Measurements from ENCODE around the gene DYNC1H1.
A peak's percentile ranks its signal among the peaks of the same experiment; 100 is the strongest.

The DYNC1H1 gene

GRCh38 chr14:101947904-101948665 is 16.3 kb upstream of the DYNC1H1 start:
- Histone ChIP-seq H3K9me3 (ENCODE audit: control insufficient read depth, low read depth, low read length) (no peaks in the 10 kb centered on the region), H3K36me3 (ENCODE audit: control insufficient read depth, low read depth, low read length) (no peaks in the 10 kb centered on the region), H3K27me3 (ENCODE audit: control insufficient read depth, insufficient read depth, low read length) (peaks cover 37% of the 10 kb centered on the region), H3K9ac (ENCODE audit: low read length) (peak overlapping the region; percentile 93), H3K4me1 (ENCODE audit: control insufficient read depth, low read depth, low read length) (peaks cover 11% of the 10 kb centered on the region), H3K4me3 (ENCODE audit: low read length) (peak overlapping the region; percentile 91), H3K27ac (ENCODE audit: low read length) (peak overlapping the region; percentile 95)

GRCh38 chr14:101948666-101949216 is 15.6 kb upstream of the DYNC1H1 start:
- peaks cover 30% of the 10 kb centered on the region for H3K27me3 ChIP-seq (ENCODE audit: control insufficient read depth, insufficient read depth, low read length)
- H3K4me3 ChIP-seq (ENCODE audit: low read length): peak overlapping the region; percentile 91
- H3K27ac ChIP-seq (ENCODE audit: low read length): peak overlapping the region; percentile 81
- H3K9ac ChIP-seq (ENCODE audit: low read length): peak overlapping the region; percentile 83
- no peaks in the 10 kb centered on the region for H3K9me3 ChIP-seq (ENCODE audit: control insufficient read depth, low read depth, low read length)
- H3K36me3 ChIP-seq (ENCODE audit: control insufficient read depth, low read depth, low read length): no peaks in the 10 kb centered on the region
- H3K4me1 ChIP-seq (ENCODE audit: control insufficient read depth, low read depth, low read length): peaks cover 11% of the 10 kb centered on the region

- H3K27me3 ChIP-seq (ENCODE audit: control insufficient read depth, insufficient read depth, low read length): peaks cover 17% of the 10 kb centered on the region
- no peak overlapping the region for H3K4me3 ChIP-seq (ENCODE audit: low read length)
- no peaks in the 10 kb centered on the region for H3K9me3 ChIP-seq (ENCODE audit: control insufficient read depth, low read depth, low read length)
- no peaks in the 10 kb centered on the region for H3K36me3 ChIP-seq (ENCODE audit: control insufficient read depth, low read depth, low read length)
- H3K27ac ChIP-seq (ENCODE audit: low read length): no peak overlapping the region
- H3K4me1 ChIP-seq (ENCODE audit: control insufficient read depth, low read depth, low read length): peaks cover 5% of the 10 kb centered on the region
- no peak overlapping the region for H3K9ac ChIP-seq (ENCODE audit: low read length)
Observed at GRCh38 chr14:101950100-101950499, 14.3 kb upstream of the DYNC1H1 start.

GRCh38 chr14:101950516-101951215 is 13.7 kb upstream of the DYNC1H1 start:
- H3K4me3 ChIP-seq (ENCODE audit: low read length): no peak overlapping the region
- H3K4me1 ChIP-seq (ENCODE audit: control insufficient read depth, low read depth, low read length): peaks cover 5% of the 10 kb centered on the region
- H3K9ac ChIP-seq (ENCODE audit: low read length): no peak overlapping the region
- no peaks in the 10 kb centered on the region for H3K9me3 ChIP-seq (ENCODE audit: control insufficient read depth, low read depth, low read length)
- H3K27ac ChIP-seq (ENCODE audit: low read length): no peak overlapping the region
- H3K27me3 ChIP-seq (ENCODE audit: control insufficient read depth, insufficient read depth, low read length): peaks cover 13% of the 10 kb centered on the region
- no peaks in the 10 kb centered on the region for H3K36me3 ChIP-seq (ENCODE audit: control insufficient read depth, low read depth, low read length)

- no peak overlapping the region for H3K9ac ChIP-seq (ENCODE audit: low read length)
- peaks cover 5% of the 10 kb centered on the region for H3K4me1 ChIP-seq (ENCODE audit: control insufficient read depth, low read depth, low read length)
- H3K4me3 ChIP-seq (ENCODE audit: low read length): no peak overlapping the region
Observed at GRCh38 chr14:101953151-101953550, 11.2 kb upstream of the DYNC1H1 start.

GRCh38 chr14:101954501-101954900 is 9.9 kb upstream of the DYNC1H1 start:
- H3K9ac ChIP-seq (ENCODE audit: low read length): no peak overlapping the region
- no peaks in the 10 kb centered on the region for H3K36me3 ChIP-seq (ENCODE audit: control insufficient read depth, low read depth, low read length)
- no peaks in the 10 kb centered on the region for H3K9me3 ChIP-seq (ENCODE audit: control insufficient read depth, low read depth, low read length)

More at GRCh38 chr14:101953151-101953550, 11.2 kb upstream of the DYNC1H1 start:
- Histone ChIP-seq H3K27ac (ENCODE audit: low read length) (no peak overlapping the region), H3K36me3 (ENCODE audit: control insufficient read depth, low read depth, low read length) (no peaks in the 10 kb centered on the region), H3K9me3 (ENCODE audit: control insufficient read depth, low read depth, low read length) (no peaks in the 10 kb centered on the region), H3K27me3 (ENCODE audit: control insufficient read depth, insufficient read depth, low read length) (no peaks in the 10 kb centered on the region)

GRCh38 chr14:101955695-101956161 is 8.6 kb upstream of the DYNC1H1 start:
- no peaks in the 10 kb centered on the region for H3K4me1 ChIP-seq (ENCODE audit: control insufficient read depth, low read depth, low read length)
- H3K9ac ChIP-seq (ENCODE audit: low read length): no peak overlapping the region
- no peak overlapping the region for H3K27ac ChIP-seq (ENCODE audit: low read length)
- H3K36me3 ChIP-seq (ENCODE audit: control insufficient read depth, low read depth, low read length): no peaks in the 10 kb centered on the region
- H3K27me3 ChIP-seq (ENCODE audit: control insufficient read depth, insufficient read depth, low read length): peaks cover 3% of the 10 kb centered on the region
- H3K4me3 ChIP-seq (ENCODE audit: low read length): no peak overlapping the region
- no peaks in the 10 kb centered on the region for H3K9me3 ChIP-seq (ENCODE audit: control insufficient read depth, low read depth, low read length)

More at GRCh38 chr14:101954501-101954900, 9.9 kb upstream of the DYNC1H1 start:
- H3K27ac ChIP-seq (ENCODE audit: low read length): no peak overlapping the region
- no peak overlapping the region for H3K4me3 ChIP-seq (ENCODE audit: low read length)
- H3K4me1 ChIP-seq (ENCODE audit: control insufficient read depth, low read depth, low read length): no peaks in the 10 kb centered on the region
- no peaks in the 10 kb centered on the region for H3K27me3 ChIP-seq (ENCODE audit: control insufficient read depth, insufficient read depth, low read length)

- no peak overlapping the region for H3K9ac ChIP-seq (ENCODE audit: low read length)
- H3K4me3 ChIP-seq (ENCODE audit: low read length): no peak overlapping the region
- H3K4me1 ChIP-seq (ENCODE audit: control insufficient read depth, low read depth, low read length): no peaks in the 10 kb centered on the region
- no peaks in the 10 kb centered on the region for H3K36me3 ChIP-seq (ENCODE audit: control insufficient read depth, low read depth, low read length)
- no peak overlapping the region for H3K27ac ChIP-seq (ENCODE audit: low read length)
- H3K9me3 ChIP-seq (ENCODE audit: control insufficient read depth, low read depth, low read length): no peaks in the 10 kb centered on the region
- H3K27me3 ChIP-seq (ENCODE audit: control insufficient read depth, insufficient read depth, low read length): peaks cover 7% of the 10 kb centered on the region
Observed at GRCh38 chr14:101956179-101956885, 8.0 kb upstream of the DYNC1H1 start.

- H3K9me3 ChIP-seq (ENCODE audit: control insufficient read depth, low read depth, low read length): no peaks in the 10 kb centered on the region
- no peak overlapping the region for H3K9ac ChIP-seq (ENCODE audit: low read length)
- H3K4me3 ChIP-seq (ENCODE audit: low read length): no peak overlapping the region
- H3K4me1 ChIP-seq (ENCODE audit: control insufficient read depth, low read depth, low read length): no peaks in the 10 kb centered on the region
- H3K36me3 ChIP-seq (ENCODE audit: control insufficient read depth, low read depth, low read length): no peaks in the 10 kb centered on the region
- H3K27ac ChIP-seq (ENCODE audit: low read length): no peak overlapping the region
- peaks cover 20% of the 10 kb centered on the region for H3K27me3 ChIP-seq (ENCODE audit: control insufficient read depth, insufficient read depth, low read length)
Observed at GRCh38 chr14:101957406-101958234, 6.8 kb upstream of the DYNC1H1 start.

- Histone ChIP-seq H3K9me3 (ENCODE audit: control insufficient read depth, low read depth, low read length) (no peaks in the 10 kb centered on the region), H3K4me3 (ENCODE audit: low read length) (no peak overlapping the region), H3K36me3 (ENCODE audit: control insufficient read depth, low read depth, low read length) (no peaks in the 10 kb centered on the region), H3K4me1 (ENCODE audit: control insufficient read depth, low read depth, low read length) (no peaks in the 10 kb centered on the region), H3K9ac (ENCODE audit: low read length) (no peak overlapping the region), H3K27ac (ENCODE audit: low read length) (no peak overlapping the region), H3K27me3 (ENCODE audit: control insufficient read depth, insufficient read depth, low read length) (peaks cover 28% of the 10 kb centered on the region)
Observed at GRCh38 chr14:101958418-101959180, 5.8 kb upstream of the DYNC1H1 start.
